ENCODE data around the gene KLF4.
A peak's percentile ranks its signal among the peaks of the same experiment; 100 is the strongest.

DNA sequence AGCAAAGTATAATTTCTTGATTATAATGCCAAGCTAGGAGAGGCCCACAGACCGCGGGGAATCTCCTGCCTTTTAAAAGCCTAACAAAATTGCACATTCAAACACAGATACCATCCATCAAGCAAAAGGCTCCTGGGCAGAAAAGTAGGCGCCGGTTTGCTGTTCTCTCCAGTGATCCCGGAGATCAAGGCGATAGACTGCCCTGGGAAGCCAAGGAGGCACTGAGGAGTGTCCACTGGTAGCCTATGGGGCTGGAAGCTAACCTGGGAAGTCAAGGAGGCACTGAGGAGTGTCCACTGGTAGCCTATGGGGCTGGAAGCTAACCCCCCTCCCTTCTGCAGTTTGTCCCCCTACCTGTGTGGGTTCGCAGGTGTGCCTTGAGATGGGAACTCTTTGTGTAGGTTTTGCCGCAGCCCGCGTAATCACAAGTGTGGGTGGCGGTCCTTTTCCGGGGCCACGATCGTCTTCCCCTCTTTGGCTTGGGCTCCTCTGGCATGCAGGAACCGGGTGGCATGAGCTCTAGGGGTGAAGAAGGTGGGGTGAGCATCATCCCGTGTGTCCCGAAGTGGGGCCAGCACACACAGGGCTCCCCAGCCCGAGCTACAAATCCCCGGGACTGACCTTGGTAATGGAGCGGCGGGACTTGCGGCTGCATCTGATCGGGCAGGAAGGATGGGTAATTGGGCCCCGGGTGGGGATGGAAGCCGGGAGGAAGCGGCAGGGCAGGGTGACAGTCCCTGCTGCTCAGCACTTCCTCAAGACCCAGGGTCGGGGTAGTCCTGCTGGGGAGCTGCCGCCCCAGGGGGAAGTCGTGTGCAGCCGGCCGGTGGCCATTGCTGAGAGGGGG is 2.7 kb downstream of the KLF4 start:
- TF ChIP-seq, protein P1, sequence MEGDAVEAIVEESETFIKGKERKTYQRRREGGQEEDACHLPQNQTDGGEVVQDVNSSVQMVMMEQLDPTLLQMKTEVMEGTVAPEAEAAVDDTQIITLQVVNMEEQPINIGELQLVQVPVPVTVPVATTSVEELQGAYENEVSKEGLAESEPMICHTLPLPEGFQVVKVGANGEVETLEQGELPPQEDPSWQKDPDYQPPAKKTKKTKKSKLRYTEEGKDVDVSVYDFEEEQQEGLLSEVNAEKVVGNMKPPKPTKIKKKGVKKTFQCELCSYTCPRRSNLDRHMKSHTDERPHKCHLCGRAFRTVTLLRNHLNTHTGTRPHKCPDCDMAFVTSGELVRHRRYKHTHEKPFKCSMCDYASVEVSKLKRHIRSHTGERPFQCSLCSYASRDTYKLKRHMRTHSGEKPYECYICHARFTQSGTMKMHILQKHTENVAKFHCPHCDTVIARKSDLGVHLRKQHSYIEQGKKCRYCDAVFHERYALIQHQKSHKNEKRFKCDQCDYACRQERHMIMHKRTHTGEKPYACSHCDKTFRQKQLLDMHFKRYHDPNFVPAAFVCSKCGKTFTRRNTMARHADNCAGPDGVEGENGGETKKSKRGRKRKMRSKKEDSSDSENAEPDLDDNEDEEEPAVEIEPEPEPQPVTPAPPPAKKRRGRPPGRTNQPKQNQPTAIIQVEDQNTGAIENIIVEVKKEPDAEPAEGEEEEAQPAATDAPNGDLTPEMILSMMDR (IDR thresholded peaks at IDR 0.05; ENCODE audit: insufficient read depth, low read length): no peak
- TF ChIP-seq, protein P2, sequence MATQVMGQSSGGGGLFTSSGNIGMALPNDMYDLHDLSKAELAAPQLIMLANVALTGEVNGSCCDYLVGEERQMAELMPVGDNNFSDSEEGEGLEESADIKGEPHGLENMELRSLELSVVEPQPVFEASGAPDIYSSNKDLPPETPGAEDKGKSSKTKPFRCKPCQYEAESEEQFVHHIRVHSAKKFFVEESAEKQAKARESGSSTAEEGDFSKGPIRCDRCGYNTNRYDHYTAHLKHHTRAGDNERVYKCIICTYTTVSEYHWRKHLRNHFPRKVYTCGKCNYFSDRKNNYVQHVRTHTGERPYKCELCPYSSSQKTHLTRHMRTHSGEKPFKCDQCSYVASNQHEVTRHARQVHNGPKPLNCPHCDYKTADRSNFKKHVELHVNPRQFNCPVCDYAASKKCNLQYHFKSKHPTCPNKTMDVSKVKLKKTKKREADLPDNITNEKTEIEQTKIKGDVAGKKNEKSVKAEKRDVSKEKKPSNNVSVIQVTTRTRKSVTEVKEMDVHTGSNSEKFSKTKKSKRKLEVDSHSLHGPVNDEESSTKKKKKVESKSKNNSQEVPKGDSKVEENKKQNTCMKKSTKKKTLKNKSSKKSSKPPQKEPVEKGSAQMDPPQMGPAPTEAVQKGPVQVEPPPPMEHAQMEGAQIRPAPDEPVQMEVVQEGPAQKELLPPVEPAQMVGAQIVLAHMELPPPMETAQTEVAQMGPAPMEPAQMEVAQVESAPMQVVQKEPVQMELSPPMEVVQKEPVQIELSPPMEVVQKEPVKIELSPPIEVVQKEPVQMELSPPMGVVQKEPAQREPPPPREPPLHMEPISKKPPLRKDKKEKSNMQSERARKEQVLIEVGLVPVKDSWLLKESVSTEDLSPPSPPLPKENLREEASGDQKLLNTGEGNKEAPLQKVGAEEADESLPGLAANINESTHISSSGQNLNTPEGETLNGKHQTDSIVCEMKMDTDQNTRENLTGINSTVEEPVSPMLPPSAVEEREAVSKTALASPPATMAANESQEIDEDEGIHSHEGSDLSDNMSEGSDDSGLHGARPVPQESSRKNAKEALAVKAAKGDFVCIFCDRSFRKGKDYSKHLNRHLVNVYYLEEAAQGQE (IDR thresholded peaks at IDR 0.05; ENCODE audit: insufficient replicate concordance, low read depth): no peak
- TF ChIP-seq POLR2AphosphoS5 (IDR thresholded peaks at IDR 0.05; ENCODE audit: low read depth): no peak
- TF ChIP-seq SPI1 (IDR thresholded peaks at IDR 0.05; ENCODE audit: borderline replicate concordance, low read depth): peak; percentile 22; the same call in 1 of the 2 replicates

Measured in HL-60 (cell line).